Endometrial microvascular endothelial cells (primary cell): ENCODE data around the gene OPA3. TPM values are rescaled to one million over a fixed set of nuclear protein-coding genes. Genes with fewer than 3 reads are reported as not detected.

Experiments
- in situ Hi-C: cut with HindIII; loops from 2 replicates; pipeline ENCODE4 v1.10.0; 2017; ENCODE audit warnings: low sequenced_read_pairs, low pct_unique_long_range_greater_than_20kb; ENCODE audit errors: inconsistent ontology term
- total RNA-seq: library from RNA; depleted of rRNA; stranded (reverse); fragments of >200 nt; gene quantifications from one replicate; pipeline ENCODE4 v1.2.3, GENCODE V29; 2015; ENCODE audit errors: inconsistent ontology term

The OPA3 gene
- total RNA-seq, 1 donor from 2014 or later: 10.6 TPM

- in situ Hi-C loops: no loop called here
These were observed 75.5 kb downstream of the OPA3 start for GRCh38 chr19:45508861-45509691.

- in situ Hi-C loops: no loop called here
These were observed 76.2 kb downstream of the OPA3 start for GRCh38 chr19:45508417-45508860.

GRCh38 chr19:45507872-45508416 is 76.7 kb downstream of the OPA3 start:
- in situ Hi-C loops: no loop called here

GRCh38 chr19:45506989-45507871 is 77.4 kb downstream of the OPA3 start, which contains the start of gene VASP:
Gene VASP (plus strand): TSS chr19:45507479. CDS start chr19:45507772, 293 bp downstream.
- in situ Hi-C loops: no loop called here

- in situ Hi-C loops: no loop called here
These were observed 78.2 kb downstream of the OPA3 start for GRCh38 chr19:45506246-45506988.

- in situ Hi-C loops: no loop called here
These were observed 78.7 kb downstream of the OPA3 start for GRCh38 chr19:45505996-45506245.

GRCh38 chr19:45505151-45505995 is 79.2 kb downstream of the OPA3 start:
- in situ Hi-C loops: no loop called here

- in situ Hi-C loops: no loop called here
These were observed 80.7 kb downstream of the OPA3 start for GRCh38 chr19:45503909-45504308.

GRCh38 chr19:45502111-45502510 is 82.5 kb downstream of the OPA3 start:
- in situ Hi-C loops: no loop called here

GRCh38 chr19:45501730-45502014 is 82.9 kb downstream of the OPA3 start:
- in situ Hi-C loops: no loop called here

GRCh38 chr19:45500918-45501729 is 83.5 kb downstream of the OPA3 start:
- in situ Hi-C loops: no loop called here

- in situ Hi-C loops: no loop called here
These were observed 85.1 kb downstream of the OPA3 start for GRCh38 chr19:45499196-45500180.

- in situ Hi-C loops: no loop called here
These were observed 86.0 kb downstream of the OPA3 start, which contains the start of gene PPM1N for GRCh38 chr19:45498411-45499195. Gene PPM1N (plus strand): TSS chr19:45498443. CDS start chr19:45498473, 30 bp downstream.

- in situ Hi-C loops: no loop called here
These were observed 86.8 kb downstream of the OPA3 start for GRCh38 chr19:45497791-45498190.

GRCh38 chr19:45496349-45496953 is 88.2 kb downstream of the OPA3 start:
- in situ Hi-C loops: no loop called here
